NCI-H1105 (cell line): ENCODE measurements around the gene UTP18.

Experiments used
- DNase-seq: peaks from one replicate; lab custom pipeline; 2025; lab: John Stamatoyannopoulos, UW

Gene UTP18

GRCh38 chr17:51335883-51336822 lies 75.8 kb downstream of the UTP18 start:
- DNase-seq: no peak

- DNase-seq: no peak
Observed at GRCh38 chr17:51341457-51341856, 81.1 kb downstream of the UTP18 start.

GRCh38 chr17:51342257-51342656 lies 81.9 kb downstream of the UTP18 start:
- DNase-seq: no peak

- no peak for DNase-seq
Observed at GRCh38 chr17:51344532-51344931, 84.2 kb downstream of the UTP18 start.

GRCh38 chr17:51346218-51346982 lies 86.1 kb downstream of the UTP18 start:
- DNase-seq: no peak
